B cell (primary cell): ENCODE results near the gene RABGAP1. TPM values are rescaled to one million over a fixed set of nuclear protein-coding genes. Genes with fewer than 3 reads are reported as not detected.

Source experiments
- ATAC-seq: fragments of 200-7000 bp; cut with Tn5 transposase; one replicate; pipeline ENCODE4 v1.10.0; 2021; ENCODE audit warnings: low read depth, mild to moderate bottlenecking, moderate number of reproducible peaks, moderate library complexity
- CTCF ChIA-PET: fragments of 350-600 bp; sonication (Branson Sonifier 250); formaldehyde crosslinking; loops from one replicate; lab custom pipeline; 2021; ENCODE audit warnings: antibody characterized with exemption, inconsistent platforms; lab: Charles Lee
- POLR2A ChIA-PET: fragments of 350-600 bp; sonication (Branson Sonifier 250); formaldehyde crosslinking; loops from one replicate; lab custom pipeline; 2021; ENCODE audit warnings: antibody characterized with exemption; lab: Charles Lee
- DNase-seq: peaks from one replicate; pipeline ENCODE4 v3.0.0; 2013
- H2AFZ ChIP-seq: 2 replicates; pipeline ENCODE4 v1.6.1; 2012; ENCODE audit warnings: mild to moderate bottlenecking, low read depth, low read length; ENCODE audit not compliant: insufficient read depth, poor library complexity, severe bottlenecking
- H3K27ac ChIP-seq, 2 donors: 1 replicate in 1 of 2; 2 replicates in 1 of 2; pipeline ENCODE4 v1.5.1; 2012 to 2013; ENCODE audit warnings: low read length in 2 of 2, mild to moderate bottlenecking in 2 of 2, moderate library complexity in 1 of 2
- H3K27me3 ChIP-seq, 4 experiments: fragments of 200-600 bp in 1 of 4; sonication (generic) in 1 of 4; replicated peaks in 1 of 4; 1 replicate in 2 of 4; 2 replicates in 2 of 4; pipeline versions ENCODE4 v1.6.1 to v1.7.0; 2013 to 2016; ENCODE audit warnings: low read length in 3 of 4, mild to moderate bottlenecking in 2 of 4, mixed read lengths in 1 of 4, moderate library complexity in 1 of 4; ENCODE audit not compliant: insufficient read depth in 4 of 4, control insufficient read depth in 3 of 4; ENCODE audit errors: control extremely low read depth in 1 of 4
- H3K36me3 ChIP-seq, 2 experiments: replicated peaks in 1 of 2; 1 replicate in 1 of 2; 2 replicates in 1 of 2; pipeline versions ENCODE4 v1.6.1 to v1.7.1; 2013; ENCODE audit warnings: low read length in 1 of 2; ENCODE audit not compliant: insufficient read depth in 2 of 2, control insufficient read depth in 1 of 2; ENCODE audit errors: control extremely low read depth in 1 of 2, extremely low read depth in 1 of 2
- H3K4me1 ChIP-seq, 2 donors: fragments of 200-600 bp in 1 of 2; sonication (generic) in 1 of 2; 1 replicate in 1 of 2; 2 replicates in 1 of 2; pipeline versions ENCODE4 v1.5.1 to v1.6.1; 2013 to 2017; ENCODE audit warnings: low read length in 2 of 2; ENCODE audit not compliant: control insufficient read depth in 2 of 2, insufficient read depth in 2 of 2
- H3K4me2 ChIP-seq: replicated peaks from 2 replicates; pipeline ENCODE3; 2012; ENCODE audit warnings: mild to moderate bottlenecking, low read depth, low read length; ENCODE audit not compliant: poor library complexity, severe bottlenecking
- H3K4me3 ChIP-seq, 5 experiments: fragments of 200-600 bp in 1 of 5; sonication (generic) in 1 of 5; 1 replicate in 3 of 5; 2 replicates in 2 of 5; pipeline versions ENCODE4 v1.5.1 to v1.7.0; 2011 to 2016; ENCODE audit warnings: low read length in 4 of 5, mild to moderate bottlenecking in 4 of 5, low read depth in 2 of 5, control low read depth in 1 of 5, moderate library complexity in 1 of 5; ENCODE audit not compliant: insufficient read depth in 1 of 5; ENCODE audit errors: control extremely low read depth in 1 of 5, extremely low read depth in 1 of 5
- H3K79me2 ChIP-seq: fragments of 200-600 bp; sonication (generic); one replicate; pipeline ENCODE4 v1.6.0; 2016; ENCODE audit warnings: low read length; ENCODE audit not compliant: control insufficient read depth, insufficient read depth
- H3K9ac ChIP-seq: fragments of 200-600 bp; sonication (generic); 2 replicates; pipeline ENCODE4 v1.6.1; 2017; ENCODE audit warnings: mild to moderate bottlenecking, low read length, moderate library complexity
- H3K9me3 ChIP-seq, 3 donors: one replicate each; pipeline versions ENCODE4 v1.6.1 to v1.7.1; 2013; ENCODE audit warnings: low read length in 2 of 3; ENCODE audit not compliant: control insufficient read depth in 2 of 3, insufficient read depth in 1 of 3; ENCODE audit errors: control extremely low read depth in 1 of 3
- H4K20me1 ChIP-seq: 2 replicates; pipeline ENCODE4 v1.6.0; 2012; ENCODE audit warnings: mild to moderate bottlenecking, low read length; ENCODE audit not compliant: insufficient read depth, control insufficient read depth, poor library complexity, severe bottlenecking
- H3K27ac Mint-ChIP-seq: one replicate; pipeline ENCODE4 v1.8.0; 2021; ENCODE audit warnings: mixed read lengths
- H3K27me3 Mint-ChIP-seq: one replicate; pipeline ENCODE4 v1.8.0; 2021; ENCODE audit warnings: mixed read lengths
- H3K4me1 Mint-ChIP-seq: one replicate; pipeline ENCODE4 v1.8.0; 2021; ENCODE audit warnings: mixed read lengths
- H3K4me3 Mint-ChIP-seq: one replicate; pipeline ENCODE4 v1.8.0; 2021; ENCODE audit warnings: mixed read lengths
- H3K9me3 Mint-ChIP-seq: one replicate; pipeline ENCODE4 v1.8.0; 2022; ENCODE audit warnings: mixed read lengths; ENCODE audit not compliant: insufficient read depth
- CTCF ChIP-seq: fragments of 200-600 bp; IDR thresholded peaks from one replicate; pipeline ENCODE4 v1.8.0; 2022; ENCODE audit warnings: antibody characterized with exemption, mild to moderate bottlenecking
- EZH2 ChIP-seq: IDR thresholded peaks from 2 replicates; pipeline ENCODE4 v1.6.1; 2012; ENCODE audit warnings: borderline replicate concordance, low read depth, mild to moderate bottlenecking, moderate library complexity, low read length; ENCODE audit not compliant: insufficient read depth, poor library complexity, severe bottlenecking
- WGBS: methylation state at CpG from one replicate; pipeline ENCODE4 v1.1.5; 2013; ENCODE audit warnings: missing lambda C conversion rate; ENCODE audit not compliant: insufficient coverage; 5-methylcytosine and 5-hydroxymethylcytosine counted together
- intact Hi-C: fragments of 100-400 bp; cut with micrococcal nuclease; formaldehyde crosslinking; loops from one replicate; pipeline ENCODE4 v1.10.0; 2022
- polyA plus RNA-seq: library from polyadenylated mRNA; depleted of rRNA; stranded (reverse); fragments of >200 nt; gene quantifications from 2 replicates; pipeline ENCODE4 v1.2.3, GENCODE V29; 2012
- total RNA-seq, 2 donors: library from RNA; stranded (reverse); fragments of 120-200 nt in 1 of 2; gene quantifications; 1 replicate in 1 of 2; 2 replicates in 1 of 2; pipeline versions ENCODE4 v1.2.3 to v1.2.4, GENCODE V29; 2013 to 2022

Gene RABGAP1
- total and polyA plus RNA-seq, 2 donors (not counting 1 experiment from before 2014, with no cell fraction given): 13.9 to 81.0 TPM

GRCh38 chr9:123097430-123098095 is 156.7 kb downstream of the RABGAP1 start:
- CTCF ChIA-PET: interaction anchor here (1.0 to 8.7 kb wide), 4 partner anchors 15 to 257 kb away, joined by 3 to 63 read pairs (median 3); no protein-coding TSS in a partner anchor
- peaks cover 46% of the 10 kb centered on the region for H3K4me1 Mint-ChIP-seq

More at GRCh38 chr9:123097430-123098095, 156.7 kb downstream of the RABGAP1 start:
- Histone ChIP-seq H3K79me2 (no peaks in the 10 kb centered on the region), H3K4me1 (peaks cover 29 to 32% of the 10 kb centered on the region in 2 donors), H3K4me2 (no peak overlapping the region), H4K20me1 (no peaks in the 10 kb centered on the region), H3K9ac (no peak overlapping the region), H3K36me3 (peaks cover 8 to 55% of the 10 kb centered on the region in 2 experiments), H3K9me3 (no peaks in the 10 kb centered on the region), H3K27ac (peak overlapping the region in 1 of 2 donors; percentile 65), H3K27me3 (no peaks in the 10 kb centered on the region), H3K4me3 (no peak overlapping the region), H2AFZ (no peak overlapping the region)
- H3K27me3 Mint-ChIP-seq: no peaks in the 10 kb centered on the region
- TF ChIP-seq EZH2 (no peak), CTCF (no peak)
- H3K27ac Mint-ChIP-seq: peak overlapping the region; percentile 61
- no peak overlapping the region for H3K4me3 Mint-ChIP-seq
- DNase-seq (no peak), ATAC-seq (no peak)
- WGBS: 100% methylated on average over 2 of the region's 3 CpGs
- POLR2A ChIA-PET: no interaction called here
- H3K9me3 Mint-ChIP-seq: no peaks in the 10 kb centered on the region
- intact Hi-C loops: no loop called here
